GM15510 (cell line): Measurements from ENCODE around the gene AAR2.

Source experiments
- POLR2A ChIP-seq: IDR thresholded peaks from 3 replicates; pipeline ENCODE4 v1.6.1; 2011; ENCODE audit warnings: borderline replicate concordance; ENCODE audit not compliant: insufficient read length; ENCODE audit errors: extremely low read depth

Gene AAR2

DNA sequence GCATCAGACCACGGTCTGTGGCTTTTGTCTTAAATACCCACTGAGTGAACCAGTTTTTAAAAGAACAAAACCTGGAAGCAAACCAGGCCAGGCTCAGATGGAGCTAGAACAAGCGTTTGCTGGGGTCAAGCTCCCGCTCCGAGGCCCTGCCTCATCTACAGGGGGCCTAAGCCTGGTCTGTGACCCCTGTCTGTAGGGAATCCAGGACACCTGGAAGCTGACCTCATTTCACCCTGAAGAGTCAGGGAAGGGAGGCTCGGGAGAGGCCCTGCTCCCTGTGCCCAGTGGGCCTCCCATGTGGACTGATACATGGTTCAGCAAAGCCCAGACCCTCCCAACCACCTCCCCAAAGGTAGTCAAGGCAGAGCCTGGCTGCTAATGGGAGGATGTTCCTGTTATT lies 43.1 kb downstream of the AAR2 start:
- TF ChIP-seq POLR2A, result no peak

DNA sequence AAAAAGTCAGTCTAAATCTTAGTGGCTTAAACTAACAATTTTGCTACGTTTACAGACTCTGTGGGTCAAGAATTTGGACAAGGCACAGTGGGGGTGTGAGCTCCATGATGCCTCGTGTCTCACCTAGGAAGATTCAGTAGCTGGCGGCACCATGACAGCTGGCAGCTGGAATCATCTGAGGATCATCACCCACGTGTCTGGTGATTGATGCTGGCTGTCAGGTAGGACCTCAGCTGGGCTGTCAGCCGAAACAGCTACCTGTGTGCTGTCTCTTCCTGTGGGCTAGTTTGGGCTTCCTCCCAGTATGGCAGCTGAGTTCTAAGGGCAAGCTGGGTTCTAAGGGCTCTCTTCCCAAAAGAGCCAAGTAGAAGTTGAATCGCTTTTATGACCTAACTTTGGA lies 43.5 kb downstream of the AAR2 start:
- no peak for TF ChIP-seq POLR2A

DNA sequence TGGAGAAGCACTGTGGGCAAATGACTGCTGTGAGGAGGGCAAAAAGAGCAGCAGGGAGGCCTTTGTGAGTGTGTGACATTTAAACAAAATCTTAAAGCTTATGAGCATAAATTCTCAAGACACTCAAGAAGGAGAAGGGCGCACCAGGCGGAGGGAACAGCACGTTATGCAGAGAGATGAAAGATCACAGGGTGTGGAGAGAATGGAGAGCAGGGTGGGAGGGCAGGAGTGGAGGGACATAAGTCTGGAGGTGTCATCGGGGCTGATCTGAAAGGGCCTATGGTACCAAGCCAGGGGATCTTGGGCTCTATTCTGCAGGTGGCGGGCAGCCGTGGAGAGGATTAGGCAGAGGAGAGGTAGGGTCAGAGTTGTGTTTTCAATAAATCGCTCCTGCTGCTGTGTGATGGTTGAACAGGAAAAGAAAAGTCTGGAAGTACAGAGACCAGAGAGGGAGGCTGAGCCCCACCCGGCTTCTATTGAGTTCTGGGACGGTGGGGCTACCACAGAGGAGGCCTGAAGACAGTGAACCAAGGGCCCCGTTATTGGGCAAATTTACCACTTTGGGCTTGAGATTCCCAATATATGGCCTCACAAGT lies 45.6 kb downstream of the AAR2 start:
- no peak for TF ChIP-seq POLR2A

DNA sequence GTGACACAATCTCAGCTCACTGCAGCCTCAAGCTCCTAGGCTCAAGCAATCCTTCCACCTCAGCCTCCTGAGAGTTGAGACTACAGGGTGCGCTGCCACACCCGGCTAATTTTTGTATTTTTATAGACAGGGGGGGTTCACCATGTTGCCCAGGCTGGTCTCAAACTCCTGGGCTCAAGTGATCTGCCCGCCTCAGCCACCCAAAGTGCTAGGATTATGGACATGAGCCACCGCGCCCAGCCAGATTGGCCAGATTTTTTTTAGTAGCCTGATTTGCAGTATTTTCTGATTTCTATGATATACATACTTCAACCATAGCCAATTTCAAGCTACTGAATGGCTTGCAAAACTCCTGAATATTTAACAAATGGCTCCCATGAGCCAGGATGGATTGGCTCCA lies 48.5 kb downstream of the AAR2 start:
- TF ChIP-seq POLR2A, result no peak

DNA sequence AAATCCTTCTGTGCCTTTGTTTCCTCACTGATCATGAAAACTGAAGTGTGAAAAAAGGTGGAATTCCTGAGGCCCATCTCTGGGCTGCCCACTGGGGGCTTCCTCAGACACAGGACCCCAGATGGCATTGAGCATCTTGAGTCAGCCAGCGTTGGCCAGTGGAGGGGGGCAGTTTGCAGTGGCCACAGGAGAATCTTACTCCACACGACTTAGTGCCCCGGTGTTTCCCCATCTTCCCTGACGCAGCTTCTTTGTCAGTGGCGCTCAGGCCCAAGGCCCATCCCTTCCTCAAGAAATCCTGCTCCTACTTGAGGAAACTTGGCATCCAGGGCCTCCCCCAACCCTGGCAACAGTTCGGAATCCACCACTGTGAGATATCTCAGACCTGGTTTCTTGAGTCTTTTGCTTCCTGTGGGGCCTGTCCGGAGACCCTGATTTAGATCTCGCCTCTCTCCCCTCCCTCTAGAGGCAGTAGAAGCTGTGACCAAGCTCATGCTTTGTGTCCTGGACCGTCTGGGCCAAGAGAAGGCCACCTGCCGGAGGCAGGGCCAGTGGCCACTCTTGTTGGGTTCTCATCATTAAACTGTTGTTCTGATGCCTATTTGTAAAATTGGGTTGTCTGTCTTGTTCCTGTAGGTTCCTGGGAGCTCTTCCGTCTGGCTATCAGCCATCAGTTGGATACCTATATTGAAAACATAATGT lies 49.6 kb downstream of the AAR2 start:
- TF ChIP-seq POLR2A, result no peak

DNA sequence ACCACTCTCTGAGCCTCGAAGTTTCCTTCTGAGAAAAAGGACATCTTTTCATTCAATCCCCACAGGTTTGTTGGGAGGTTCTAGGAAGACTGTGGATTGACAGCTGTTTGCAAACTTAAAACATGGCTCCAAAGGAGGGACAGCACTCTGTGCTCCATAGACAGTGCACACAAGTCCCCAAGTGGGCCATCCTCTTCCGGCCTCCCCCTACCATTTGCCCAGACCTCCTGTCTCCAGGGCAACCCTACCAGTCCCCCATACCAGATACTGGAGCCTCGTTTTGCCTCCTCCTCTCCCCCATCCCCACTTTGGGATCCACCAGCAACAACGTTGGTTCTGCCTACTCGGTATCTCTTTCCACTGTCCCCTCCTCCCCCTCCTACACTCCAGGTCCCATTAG lies 61.4 kb downstream of the AAR2 start:
- TF ChIP-seq POLR2A, result no peak

DNA sequence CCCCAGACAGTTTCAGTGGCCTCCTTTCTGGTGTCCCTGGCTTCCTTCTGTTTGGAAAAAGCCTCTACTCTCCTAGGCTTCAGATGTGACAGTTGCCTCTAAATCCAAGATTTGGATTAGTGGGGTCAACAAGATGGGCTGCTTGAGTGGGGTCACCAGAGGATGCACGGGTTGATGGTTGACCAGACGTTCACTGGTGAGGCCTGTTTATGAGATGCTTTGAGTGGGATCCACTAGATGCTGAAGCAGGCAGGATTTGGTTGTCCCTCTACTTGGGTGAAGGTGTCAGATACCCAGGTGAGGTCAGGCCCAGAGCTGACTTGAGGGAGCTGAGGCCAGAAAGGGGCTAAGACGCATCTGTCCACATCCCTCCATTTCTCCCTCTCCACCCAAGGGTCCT lies 61.8 kb downstream of the AAR2 start:
- TF ChIP-seq POLR2A, result no peak

DNA sequence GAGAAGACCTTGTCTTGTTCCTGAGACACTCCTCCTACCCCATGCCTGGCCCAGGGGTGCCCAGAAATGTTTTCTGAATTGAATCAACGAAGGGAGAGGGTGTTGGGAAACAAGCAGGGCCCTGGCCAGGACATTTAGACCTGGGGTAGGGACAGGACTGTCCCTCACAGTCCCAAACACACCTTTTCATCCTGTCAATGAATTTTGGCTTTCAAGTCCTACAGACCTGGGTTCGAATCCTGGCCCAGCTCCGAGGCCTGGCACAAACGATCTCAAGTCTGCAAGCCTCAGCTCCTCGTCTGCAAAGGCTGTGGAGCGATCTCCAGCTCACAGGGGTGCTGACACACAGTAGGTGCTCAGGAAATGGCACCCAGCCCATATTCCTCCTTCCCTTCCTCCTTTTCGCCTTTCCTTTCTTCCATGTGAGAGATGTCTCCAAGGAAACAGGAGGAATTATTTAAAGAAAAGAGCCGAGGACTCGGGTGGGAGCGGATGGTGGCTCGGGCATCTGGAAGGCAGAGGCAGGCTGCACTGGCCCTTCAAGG lies 62.6 kb downstream of the AAR2 start:
- no peak for TF ChIP-seq POLR2A

DNA sequence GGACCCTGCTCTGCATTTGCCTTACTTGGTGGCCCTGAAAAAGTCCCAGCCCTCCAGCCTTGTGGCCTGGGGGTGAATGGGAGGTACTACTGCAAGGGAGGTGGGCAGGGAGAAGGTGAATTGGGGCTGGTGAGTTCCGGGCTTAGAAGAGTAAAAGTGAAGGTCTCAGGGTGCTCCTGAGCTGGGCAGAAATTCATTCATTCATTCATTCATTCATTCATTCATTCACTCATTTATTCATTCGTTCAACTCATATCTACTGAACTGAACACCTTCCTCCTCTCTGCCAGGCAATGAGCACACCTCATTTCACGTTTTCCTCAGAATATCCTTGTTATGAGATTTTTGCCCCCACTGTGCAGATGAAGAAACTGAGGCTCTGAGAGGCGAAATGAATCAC lies 63.2 kb downstream of the AAR2 start:
- no peak for TF ChIP-seq POLR2A

DNA sequence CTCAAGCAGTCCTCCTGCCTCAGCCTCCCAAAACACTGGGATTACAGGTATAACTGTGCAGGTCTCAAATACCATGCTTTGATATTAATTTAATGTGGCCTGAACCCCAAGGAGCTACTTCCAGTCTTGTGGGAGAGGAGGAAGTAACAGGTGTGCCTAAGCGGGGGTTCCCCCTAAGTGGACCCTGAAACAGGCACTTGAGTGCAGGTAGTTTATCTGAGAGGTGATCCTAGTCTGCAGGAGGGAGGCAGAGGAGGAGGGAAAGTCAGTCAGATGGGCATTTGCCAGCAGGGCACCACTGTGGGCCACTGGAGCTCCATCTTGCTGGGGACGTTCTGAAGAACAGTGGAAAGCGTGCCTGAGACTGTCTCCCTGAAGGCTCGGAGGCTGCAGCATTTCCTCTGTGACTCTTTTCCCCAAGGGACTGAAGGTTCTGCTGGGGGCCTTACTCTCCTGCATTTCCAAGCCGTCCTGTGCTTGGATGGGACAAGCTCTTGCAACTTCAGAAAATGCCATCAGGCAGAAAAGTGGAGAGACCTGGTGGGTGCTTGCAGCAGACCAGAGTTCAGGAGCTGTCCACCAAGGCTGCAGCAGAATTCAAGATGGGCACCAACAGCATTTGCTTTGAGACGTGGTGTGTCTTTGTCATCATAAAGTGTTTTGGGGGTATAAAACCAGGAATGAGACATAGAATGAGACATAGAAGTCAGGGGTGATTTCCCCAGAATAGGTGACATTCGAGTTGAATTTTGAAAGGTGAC lies 65.3 kb downstream of the AAR2 start:
- TF ChIP-seq POLR2A, result no peak

DNA sequence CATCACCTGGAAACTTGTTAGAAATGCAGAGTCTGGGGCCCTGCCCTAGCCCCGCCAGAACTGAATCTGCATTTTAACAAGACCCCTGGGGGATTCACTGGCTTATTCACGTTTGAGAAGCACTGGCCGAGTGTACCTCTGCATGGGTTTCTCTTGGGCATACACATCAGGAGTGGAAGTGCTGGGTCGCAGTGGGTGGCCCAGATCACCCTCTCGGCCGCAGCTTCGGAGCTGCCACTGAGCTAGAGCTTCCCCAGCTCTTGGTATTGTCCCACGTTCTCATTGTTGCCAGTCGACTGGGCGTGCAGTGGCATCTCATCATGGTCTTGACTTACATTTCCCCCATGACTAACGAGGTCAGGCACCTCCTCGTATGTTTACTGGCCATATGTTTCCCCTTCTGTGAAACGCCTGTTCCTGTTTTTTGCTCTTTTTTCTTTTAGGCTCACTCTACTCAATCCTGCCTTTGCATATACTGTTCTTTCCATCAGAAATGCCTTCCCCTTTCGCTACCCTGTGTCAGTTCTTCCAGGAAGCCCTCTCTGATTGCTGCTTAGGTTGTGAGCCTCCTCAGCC lies 66.8 kb downstream of the AAR2 start:
- TF ChIP-seq POLR2A, result no peak

DNA sequence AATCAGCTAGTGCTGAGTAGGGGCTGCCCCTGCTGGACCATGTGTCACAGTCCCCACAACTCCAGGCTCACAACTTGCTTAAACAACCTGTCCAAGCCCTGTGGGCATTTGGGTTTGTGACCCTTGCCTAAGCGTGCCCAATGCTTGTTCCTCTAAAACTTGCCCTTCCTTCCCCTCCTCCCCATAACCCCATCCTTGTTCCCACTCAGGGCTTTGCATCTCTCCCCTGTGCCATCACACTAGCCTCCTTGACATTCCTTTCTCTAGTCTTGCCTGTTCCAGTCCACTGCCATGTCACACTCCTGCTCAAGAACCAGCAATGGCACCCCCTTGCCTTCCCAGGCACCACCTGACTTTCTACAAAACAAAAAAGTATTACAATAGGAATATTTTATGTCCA lies 67.6 kb downstream of the AAR2 start:
- no peak for TF ChIP-seq POLR2A

DNA sequence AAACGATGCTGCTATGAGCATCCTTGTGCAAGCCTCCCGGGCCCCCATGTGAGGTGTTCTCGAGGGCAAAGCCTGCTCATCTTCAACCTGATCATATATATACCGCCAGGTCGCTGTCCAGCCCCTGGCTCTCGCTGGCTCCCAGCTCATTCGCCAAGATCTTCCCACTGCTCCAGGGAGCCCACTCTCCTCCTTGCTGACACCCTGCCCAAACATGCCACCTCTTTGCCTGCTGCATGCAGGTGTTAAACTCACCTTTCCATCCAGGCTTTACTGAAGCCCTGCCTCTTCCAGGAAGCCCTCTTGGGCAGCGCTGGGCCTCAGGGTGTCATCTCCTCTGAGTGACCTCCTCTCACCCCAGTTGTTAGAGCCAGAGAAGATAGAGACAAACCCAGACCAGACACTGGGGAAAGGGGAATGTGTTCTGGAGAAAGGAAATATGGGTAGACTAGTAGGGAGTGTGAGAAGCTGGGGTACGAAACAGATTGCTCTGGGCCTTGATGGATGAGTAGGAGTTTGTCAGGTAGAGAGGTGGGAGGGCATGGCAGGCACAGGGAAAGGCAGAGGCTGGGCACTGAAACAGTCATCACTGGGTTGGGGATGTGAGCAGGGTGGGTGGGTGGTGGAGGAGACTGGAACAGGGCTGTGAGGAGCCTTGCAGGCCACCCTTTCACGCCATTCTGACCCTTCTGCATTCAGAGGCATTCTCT lies 68.7 kb downstream of the AAR2 start:
- TF ChIP-seq POLR2A, result no peak

DNA sequence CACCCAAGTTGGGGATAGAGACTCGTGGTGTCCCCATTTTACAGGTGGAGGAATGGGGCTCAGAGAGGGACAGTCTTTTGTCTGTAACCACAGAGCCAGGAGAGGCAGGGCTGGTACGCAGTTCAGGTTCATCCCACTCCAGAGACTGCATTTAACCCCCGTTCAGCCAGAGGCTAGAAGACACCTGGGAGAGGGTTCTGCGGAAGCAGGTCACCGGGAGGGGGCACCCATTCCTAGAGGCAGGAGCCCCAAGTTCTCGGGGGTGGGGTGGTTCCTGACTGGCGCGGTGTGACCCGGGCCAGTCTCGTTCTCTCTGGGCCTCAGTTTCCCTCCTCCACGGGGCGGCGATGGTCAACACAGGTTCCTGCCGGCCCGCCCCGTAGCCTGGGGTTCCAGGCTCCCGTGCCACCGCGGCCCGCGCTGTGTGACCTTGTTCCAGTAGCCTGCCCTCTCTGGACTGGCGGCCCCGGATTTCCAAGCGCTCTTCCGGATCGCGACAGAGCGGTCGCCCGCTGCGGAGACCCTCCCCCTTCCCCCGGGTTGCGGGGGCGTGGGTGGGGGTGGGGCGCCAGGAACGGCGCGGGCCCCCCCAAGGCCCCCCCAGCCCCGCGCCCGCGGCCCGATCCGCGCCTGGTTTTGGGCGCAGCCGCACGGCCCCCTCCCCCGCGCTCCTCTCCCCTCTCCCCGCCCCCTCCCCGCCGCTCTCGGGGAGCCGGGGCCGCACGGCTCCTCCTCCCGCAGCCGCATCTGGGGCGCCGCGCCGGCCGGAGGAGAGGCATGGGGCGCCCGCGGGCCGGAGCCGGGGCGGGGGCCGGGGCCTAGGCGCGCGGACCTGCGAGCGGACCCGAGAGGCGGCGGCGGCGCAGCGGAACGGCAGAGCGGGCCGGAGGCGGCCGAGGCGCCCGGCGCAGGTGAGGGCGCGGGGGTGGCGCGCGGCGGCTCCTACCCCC lies 69.6 kb downstream of the AAR2 start, which contains the start of gene DLGAP4:
Gene DLGAP4 (plus strand): TSS at position 738 of the 950 bp plus-strand sequence. CDS start 125,379 bp downstream, outside the sequence.
- TF ChIP-seq POLR2A, result no peak
